ENCODE measurements around the gene RHOH. TPM values are rescaled to one million over a fixed set of nuclear protein-coding genes. Genes with fewer than 3 reads are reported as not detected.

Gene RHOH
- total and polyA plus RNA-seq, 9 of the 15 experiments (the other 6 are each of a cell fraction or from before 2014, with no cell fraction given), result 14.3 to 37.7 (median 23.2) TPM

- in situ Hi-C loops (cut with MboI) (no loop called here), intact Hi-C loops (cut with micrococcal nuclease) (no loop called here)
- Histone ChIP-seq H3K4me3 (no peak overlapping the region), H3K27ac (ENCODE audit: extremely low read depth, low read depth, low read length) (peak overlapping the region; percentile 39), H3K4me2 (ENCODE audit: insufficient read depth, low read length) (peak overlapping the region; percentile 66), H3K9ac (ENCODE audit: insufficient read depth in 1 of 2, low read depth in 2 of 2, low read length in 2 of 2) (peak overlapping the region; percentile 44 to 66), H3K36me3 (ENCODE audit: control insufficient read depth, insufficient read depth, low read length) (no peaks in the 10 kb centered on the region), H3K9me1 (ENCODE audit: control insufficient read depth, insufficient read depth, low read length) (no peaks in the 10 kb centered on the region), H3K4me1 (replicated peaks in 1 of 2; ENCODE audit: control insufficient read depth in 2 of 2, insufficient read depth in 2 of 2, low read length in 2 of 2) (peaks cover 5 to 7% of the 10 kb centered on the region in 2 experiments; a peak in 2 of 5 replicates), H3K79me2 (ENCODE audit: control insufficient read depth, insufficient read depth, low read length) (no peaks in the 10 kb centered on the region), H3K27me3 (ENCODE audit: control insufficient read depth in 2 of 2, insufficient read depth in 2 of 2, low read length in 2 of 2) (no peaks in the 10 kb centered on the region), H3K9me3 (replicated peaks; ENCODE audit: control insufficient read depth, insufficient read depth, low read depth, low read length) (no peaks in the 10 kb centered on the region), H2AFZ (ENCODE audit: low read depth, low read length) (peak overlapping the region; percentile 93), H4K20me1 (replicated peaks; ENCODE audit: control insufficient read depth, insufficient read depth, low read length) (no peaks in the 10 kb centered on the region)
- ATAC-seq (peak; percentile 73), DNase-seq (ENCODE audit: extremely low read depth in 1 of 4, low spot score in 3 of 4) (peak in 2 of 4 experiments; percentile 30 to 66), FAIRE-seq (no peak)
- WGBS (ENCODE audit: insufficient coverage, low coverage, missing lambda C conversion rate), result 12% methylated on average over 10 of the region's 10 CpGs
- POLR2A ChIA-PET, result no interaction called here
- no TSS peak for BruUV-seq (replicated peaks)
- CTCF ChIA-PET (ENCODE audit: low intra/inter-chr PET ratio), result no interaction called here
- TF ChIP-seq ZNF561 (CRISPR knock-in tag; conservative IDR thresholded peaks at IDR 0.05) (no peak), MAFG (tag; conservative IDR thresholded peaks at IDR 0.05) (no peak), NFATC3 (IDR thresholded peaks at IDR 0.05) (no peak), MNT (conservative IDR thresholded peaks at IDR 0.05) (no peak), TEAD4 (IDR thresholded peaks at IDR 0.05; ENCODE audit: low read length) (no peak), TEAD4 (CRISPR knock-in tag; IDR thresholded peaks at IDR 0.05; ENCODE audit: borderline replicate concordance) (no peak), MAX (CRISPR knock-in tag; IDR thresholded peaks at IDR 0.05) (peak; percentile 38; the same call in 1 of the 2 replicates), HNRNPL (IDR thresholded peaks at IDR 0.05; ENCODE audit: low read depth, low read length) (no peak), YY1 (IDR thresholded peaks at IDR 0.05; ENCODE audit: borderline replicate concordance in 1 of 3, control insufficient read depth in 1 of 3, extremely low read depth in 1 of 3, insufficient read depth in 3 of 3, insufficient read length in 1 of 3, insufficient replicate concordance in 2 of 3, low read depth in 1 of 3, low read length in 2 of 3) (no peak), ATF1 (CRISPR knock-in tag; IDR thresholded peaks at IDR 0.05) (no peak), ATF1 (tag; IDR thresholded peaks at IDR 0.05) (no peak), ETS2 (tag; IDR thresholded peaks at IDR 0.05; ENCODE audit: borderline replicate concordance, poor library complexity, severe bottlenecking) (no peak), FOXO4 (CRISPR knock-in tag; IDR thresholded peaks at IDR 0.05) (no peak), ZNF280B (CRISPR knock-in tag; IDR thresholded peaks at IDR 0.05) (no peak), MTA1 (IDR thresholded peaks at IDR 0.05; ENCODE audit: borderline replicate concordance) (no peak), BCOR (IDR thresholded peaks at IDR 0.05) (no peak), ZNF431 (CRISPR knock-in tag; IDR thresholded peaks at IDR 0.05) (0 out of 2 replicates have a peak, but pooled peaks have one; percentile 15), ZNF766 (CRISPR knock-in tag; conservative IDR thresholded peaks at IDR 0.05) (0 out of 2 replicates have a peak, but pooled peaks have one; percentile 29), TCF7L2 (IDR thresholded peaks at IDR 0.05; ENCODE audit: low read depth, low read length) (no peak)
Measured at GRCh38 chr4:40176602-40177001, 20.2 kb upstream of the RHOH start.

All from K562 (cell line).